Fibroblast of mammary gland (primary cell): ENCODE measurements around the gene WFS1.

Experiments used
- DNase-seq: peaks from one replicate; pipeline ENCODE4 v3.0.0-alpha.2; 2010; ENCODE audit warnings: low read depth
- H3K4me3 ChIP-seq: 2 replicates; pipeline ENCODE4 v1.5.1; 2011; ENCODE audit warnings: low read depth, mild to moderate bottlenecking, low read length, moderate library complexity; ENCODE audit not compliant: control insufficient read depth
- TF ChIP-seq, protein P1 (sequence below): conservative IDR thresholded peaks from 2 replicates; pipeline ENCODE4 v1.5.1; 2011; ENCODE audit warnings: low read depth, low read length, inconsistent platforms; ENCODE audit not compliant: control insufficient read depth, insufficient read depth

WFS1 gene

DNA sequence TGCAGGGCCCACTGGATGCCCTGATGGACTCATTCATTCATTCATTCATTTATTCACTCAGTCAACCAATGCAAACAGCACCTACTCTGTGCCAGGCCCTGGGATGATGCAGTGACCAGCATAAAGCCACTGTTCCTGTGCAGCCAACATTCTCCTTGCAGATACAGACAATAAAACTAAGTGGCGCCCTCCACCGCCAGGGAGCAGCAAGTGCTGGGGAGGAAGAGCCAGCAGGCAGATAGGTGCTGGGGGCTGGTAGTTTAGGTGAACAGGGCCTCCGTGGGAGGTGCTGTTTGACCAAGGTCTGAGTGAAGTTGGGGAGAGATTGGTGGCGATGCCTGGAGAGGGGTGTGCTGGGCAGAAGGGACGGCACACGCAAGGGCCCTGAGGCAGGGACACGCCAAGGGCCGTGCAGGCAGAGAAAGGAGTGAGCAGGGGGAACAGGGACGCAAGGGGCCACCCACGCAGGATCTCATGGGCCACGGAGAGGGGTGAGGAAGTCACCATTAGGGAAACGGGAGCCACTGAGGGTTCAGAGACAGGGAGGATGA, 65.5 kb downstream of the WFS1 start:
- TF ChIP-seq, protein P1, sequence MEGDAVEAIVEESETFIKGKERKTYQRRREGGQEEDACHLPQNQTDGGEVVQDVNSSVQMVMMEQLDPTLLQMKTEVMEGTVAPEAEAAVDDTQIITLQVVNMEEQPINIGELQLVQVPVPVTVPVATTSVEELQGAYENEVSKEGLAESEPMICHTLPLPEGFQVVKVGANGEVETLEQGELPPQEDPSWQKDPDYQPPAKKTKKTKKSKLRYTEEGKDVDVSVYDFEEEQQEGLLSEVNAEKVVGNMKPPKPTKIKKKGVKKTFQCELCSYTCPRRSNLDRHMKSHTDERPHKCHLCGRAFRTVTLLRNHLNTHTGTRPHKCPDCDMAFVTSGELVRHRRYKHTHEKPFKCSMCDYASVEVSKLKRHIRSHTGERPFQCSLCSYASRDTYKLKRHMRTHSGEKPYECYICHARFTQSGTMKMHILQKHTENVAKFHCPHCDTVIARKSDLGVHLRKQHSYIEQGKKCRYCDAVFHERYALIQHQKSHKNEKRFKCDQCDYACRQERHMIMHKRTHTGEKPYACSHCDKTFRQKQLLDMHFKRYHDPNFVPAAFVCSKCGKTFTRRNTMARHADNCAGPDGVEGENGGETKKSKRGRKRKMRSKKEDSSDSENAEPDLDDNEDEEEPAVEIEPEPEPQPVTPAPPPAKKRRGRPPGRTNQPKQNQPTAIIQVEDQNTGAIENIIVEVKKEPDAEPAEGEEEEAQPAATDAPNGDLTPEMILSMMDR, result no peak
- no peak for DNase-seq
- no peak overlapping the region for H3K4me3 ChIP-seq

DNA sequence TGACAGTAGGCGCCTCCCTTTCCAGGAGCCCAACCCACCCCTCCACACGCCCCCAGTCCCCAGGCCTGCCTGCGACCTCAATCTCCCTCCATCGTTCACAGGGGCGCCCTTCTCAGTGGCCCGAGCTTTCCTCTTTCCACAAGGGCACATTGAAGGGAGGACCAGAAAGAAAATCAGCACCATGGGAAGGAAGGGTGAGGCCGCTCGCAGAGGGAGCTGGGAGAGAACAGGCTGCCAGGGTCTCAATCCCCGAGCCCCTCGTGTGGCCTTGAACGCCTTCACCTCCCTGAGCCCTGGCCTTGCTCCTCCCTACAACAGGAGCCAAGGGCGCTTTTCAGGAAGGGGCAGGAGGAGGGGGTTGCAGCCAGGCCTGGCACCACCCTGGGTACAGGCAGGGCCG, 66.5 kb downstream of the WFS1 start:
- H3K4me3 ChIP-seq, result no peak overlapping the region
- TF ChIP-seq, protein P1, result no peak
- DNase-seq, result no peak

DNA sequence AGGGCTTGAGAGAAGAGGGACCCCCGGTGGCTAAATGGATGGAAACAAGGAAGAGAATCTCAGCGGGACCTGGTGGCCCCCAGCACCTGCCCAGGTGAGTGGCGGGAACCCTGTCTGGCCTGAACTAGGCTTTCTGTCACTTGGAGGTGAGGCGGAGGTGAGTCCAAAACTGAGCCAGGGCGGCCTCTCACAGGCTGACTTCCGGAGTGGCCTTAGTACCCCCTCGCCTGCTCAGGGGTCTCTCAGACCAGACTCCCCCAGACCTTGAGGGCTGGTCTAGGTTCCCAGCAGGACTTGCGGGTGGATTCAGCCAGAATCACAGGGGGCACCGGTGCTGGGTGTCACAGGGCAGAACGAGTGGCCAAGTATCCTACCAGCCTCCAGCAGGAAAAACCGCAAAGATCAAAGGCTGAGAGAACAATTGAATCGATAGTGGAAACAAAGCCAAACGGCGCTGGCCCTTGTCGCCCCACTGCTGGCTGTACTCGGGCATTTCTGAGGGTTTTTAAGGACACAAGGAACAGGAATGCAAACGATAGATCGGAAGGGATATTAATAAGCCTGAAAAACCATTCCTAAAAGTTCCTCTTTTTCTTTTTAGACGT, 67.8 kb downstream of the WFS1 start:
- no peak overlapping the region for H3K4me3 ChIP-seq
- no peak for DNase-seq
- TF ChIP-seq, protein P1, result no peak

DNA sequence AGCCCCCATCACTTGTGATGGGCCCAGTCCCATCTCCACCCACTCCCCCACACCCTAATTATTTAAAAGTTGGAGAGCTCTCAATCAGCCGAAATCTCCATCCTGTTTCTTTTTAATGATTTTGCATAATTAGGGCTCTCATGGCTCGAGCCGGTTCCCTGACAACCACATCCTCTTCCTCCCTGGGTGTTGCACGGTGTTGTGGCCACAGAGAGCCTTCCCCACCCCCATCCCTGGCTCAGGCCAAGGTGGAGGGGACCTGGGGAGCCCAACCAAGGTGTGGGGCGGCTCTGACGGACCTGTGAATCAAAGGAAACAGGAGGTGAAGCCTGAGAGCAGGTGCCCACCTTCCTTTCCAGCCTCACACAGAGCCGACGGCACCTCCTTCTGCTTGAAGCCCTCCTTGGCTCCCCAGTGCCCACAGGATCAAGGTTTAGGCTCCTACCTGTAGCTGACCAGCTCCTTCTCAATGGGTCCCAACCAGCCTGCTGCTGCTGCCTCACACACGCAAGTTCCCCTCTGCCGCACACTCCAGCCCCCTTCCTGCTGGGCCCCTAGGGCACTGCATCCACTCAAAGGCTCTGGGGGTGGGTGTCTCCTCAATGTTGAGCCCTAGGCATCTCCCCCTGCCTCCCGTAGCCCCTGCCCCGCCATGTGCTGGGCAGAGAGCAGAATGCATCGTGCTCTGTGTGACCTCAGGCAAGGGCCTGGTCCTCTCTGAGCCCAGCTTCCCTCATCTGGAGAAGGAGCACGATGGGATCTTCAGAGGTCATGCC, 68.7 kb downstream of the WFS1 start:
- no peak overlapping the region for H3K4me3 ChIP-seq
- TF ChIP-seq, protein P1, result no peak
- no peak for DNase-seq

DNA sequence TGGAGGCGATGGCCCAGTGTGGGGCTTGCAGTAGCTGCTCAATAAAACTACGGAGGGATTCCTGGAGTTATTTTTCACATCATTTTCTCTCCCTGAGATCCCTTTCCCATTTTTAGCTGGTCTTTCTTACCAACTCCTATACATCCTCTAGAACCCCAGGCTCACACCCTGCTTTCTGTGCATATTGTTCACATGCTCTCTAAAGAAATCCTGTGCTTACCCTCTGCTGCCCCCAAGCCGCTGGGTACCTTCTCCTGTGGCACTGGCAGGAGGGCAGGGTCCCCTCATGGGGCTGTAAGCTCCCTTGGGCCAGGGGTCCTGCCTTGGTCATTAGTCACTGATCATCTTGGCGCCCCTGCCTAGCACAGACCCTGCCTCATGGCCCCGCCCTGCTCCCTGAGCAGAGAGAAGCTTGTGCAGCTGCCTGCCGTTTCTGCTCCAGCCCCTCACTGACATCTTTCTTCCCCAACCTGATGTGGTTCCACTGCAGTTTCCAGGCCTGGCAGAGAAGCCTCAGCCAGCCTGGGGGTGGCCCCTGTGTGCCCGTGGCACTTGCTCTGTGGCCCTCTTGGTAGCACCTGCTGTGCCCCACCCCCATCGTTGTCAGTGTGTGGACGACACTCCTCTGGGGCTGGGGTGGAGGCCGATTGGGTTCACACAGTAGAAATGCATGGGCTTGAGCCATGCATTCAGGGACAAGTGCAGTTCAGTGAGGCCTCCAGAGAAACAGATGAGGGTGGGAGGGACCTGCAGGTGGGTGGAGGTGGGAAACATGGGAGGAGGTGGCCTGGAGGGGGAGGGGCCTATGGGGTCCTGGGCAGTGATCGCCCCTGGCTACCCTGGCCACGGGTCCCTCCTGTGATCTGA, 69.5 kb downstream of the WFS1 start:
- H3K4me3 ChIP-seq, result no peak overlapping the region
- TF ChIP-seq, protein P1, result no peak
- DNase-seq, result no peak

DNA sequence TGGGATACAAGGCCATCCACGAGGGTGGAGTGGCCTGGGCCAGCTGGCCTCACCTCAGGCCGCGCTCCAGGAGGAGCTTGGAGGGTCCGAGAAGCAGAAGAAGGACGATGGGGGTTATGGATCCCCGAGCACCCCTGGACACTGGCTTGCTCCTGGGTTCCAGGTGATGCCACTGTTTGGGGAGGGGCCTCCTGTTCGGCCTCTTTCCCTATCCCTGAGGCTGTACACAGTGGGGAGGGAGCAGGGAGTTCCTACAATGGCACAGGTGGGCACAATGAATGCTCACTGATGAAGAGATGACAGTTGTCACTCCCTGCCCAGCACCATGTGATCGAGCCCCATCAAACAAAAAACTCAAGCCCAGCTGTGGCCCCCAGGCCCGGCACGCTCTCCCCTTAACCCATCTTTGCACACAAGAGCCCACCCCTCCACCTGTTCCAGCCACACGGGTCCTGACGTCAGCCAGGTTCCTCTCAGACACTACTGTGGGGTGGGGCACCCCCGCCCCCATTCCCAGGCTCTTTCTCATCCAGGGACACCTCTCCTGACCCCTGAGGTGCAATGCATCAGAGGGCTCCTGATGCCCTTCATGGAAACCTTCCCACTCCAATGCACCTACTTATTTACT, 70.3 kb downstream of the WFS1 start:
- no peak for DNase-seq
- TF ChIP-seq, protein P1, result no peak
- no peak overlapping the region for H3K4me3 ChIP-seq
